Activated T-cell treated with anti-CD3 and anti-CD28 coated beads, Interleukin-2, amount 50 U/mL, for 72 hours (primary cell): ENCODE data around the gene ANG. TPM values are rescaled to one million over a fixed set of nuclear protein-coding genes. Genes with fewer than 3 reads are reported as not detected.

ENCODE experiments used
- ATAC-seq, 2 donors: fragments of 150-1000 bp; cut with Tn5 transposase; replicated peaks in 1 of 2; 2 replicates each; pipeline ENCODE4 v1.10.0; 2021; ENCODE audit warnings: moderate library complexity in 2 of 2, mild to moderate bottlenecking in 1 of 2
- DNase-seq, 2 donors: peaks; one replicate each; pipeline ENCODE4 v3.0.0; 2021 to 2022; ENCODE audit warnings: mixed read lengths in 1 of 2
- H3K27ac Mint-ChIP-seq: one replicate; pipeline ENCODE4 v1.8.0; 2022; ENCODE audit warnings: mild to moderate bottlenecking, moderate library complexity, mixed read lengths
- H3K27me3 Mint-ChIP-seq: one replicate; pipeline ENCODE4 v1.8.0; 2022; ENCODE audit warnings: low read depth, mixed read lengths
- H3K36me3 Mint-ChIP-seq, 2 donors: one replicate each; pipeline ENCODE4 v1.8.0; 2022; ENCODE audit warnings: mixed read lengths in 2 of 2, mild to moderate bottlenecking in 1 of 2; ENCODE audit not compliant: insufficient read depth in 2 of 2
- H3K4me1 Mint-ChIP-seq: one replicate; pipeline ENCODE4 v1.8.0; 2022; ENCODE audit warnings: low read depth, mixed read lengths
- H3K4me3 Mint-ChIP-seq, 2 donors: one replicate each; pipeline ENCODE4 v1.8.0; 2022; ENCODE audit warnings: mild to moderate bottlenecking in 2 of 2, mixed read lengths in 2 of 2, moderate library complexity in 2 of 2
- H3K9me3 Mint-ChIP-seq, 2 donors: one replicate each; pipeline ENCODE4 v1.8.0; 2022; ENCODE audit warnings: mixed read lengths in 2 of 2
- total RNA-seq, 2 donors: library from RNA; stranded (reverse); gene quantifications; one replicate each; pipeline ENCODE4 v1.2.3, GENCODE V29; 2022

The ANG gene
- total RNA-seq, 2 donors from 2014 or later: 0.67 to 2.5 TPM

- H3K9me3 Mint-ChIP-seq: no peaks in the 10 kb centered on the region
- peak; percentile 19 for ATAC-seq
- H3K36me3 Mint-ChIP-seq: no peaks in the 10 kb centered on the region
Measured at GRCh38 chr14:20681348-20682126, 7.0 kb upstream of the ANG start.

GRCh38 chr14:20682127-20682434 lies 6.5 kb upstream of the ANG start:
- DNase-seq (no peak), ATAC-seq (no peak)
- Mint-ChIP-seq H3K4me1 (peaks cover 7% of the 10 kb centered on the region), H3K27ac (no peak overlapping the region), H3K27me3 (no peaks in the 10 kb centered on the region), H3K9me3 (no peaks in the 10 kb centered on the region), H3K36me3 (no peaks in the 10 kb centered on the region), H3K4me3 (no peak overlapping the region)

More at GRCh38 chr14:20681348-20682126, 7.0 kb upstream of the ANG start:
- Mint-ChIP-seq H3K27ac (no peak overlapping the region), H3K4me1 (peaks cover 8% of the 10 kb centered on the region), H3K27me3 (no peaks in the 10 kb centered on the region), H3K4me3 (no peak overlapping the region)
- peak; percentile 82 to 87 for DNase-seq

DNA sequence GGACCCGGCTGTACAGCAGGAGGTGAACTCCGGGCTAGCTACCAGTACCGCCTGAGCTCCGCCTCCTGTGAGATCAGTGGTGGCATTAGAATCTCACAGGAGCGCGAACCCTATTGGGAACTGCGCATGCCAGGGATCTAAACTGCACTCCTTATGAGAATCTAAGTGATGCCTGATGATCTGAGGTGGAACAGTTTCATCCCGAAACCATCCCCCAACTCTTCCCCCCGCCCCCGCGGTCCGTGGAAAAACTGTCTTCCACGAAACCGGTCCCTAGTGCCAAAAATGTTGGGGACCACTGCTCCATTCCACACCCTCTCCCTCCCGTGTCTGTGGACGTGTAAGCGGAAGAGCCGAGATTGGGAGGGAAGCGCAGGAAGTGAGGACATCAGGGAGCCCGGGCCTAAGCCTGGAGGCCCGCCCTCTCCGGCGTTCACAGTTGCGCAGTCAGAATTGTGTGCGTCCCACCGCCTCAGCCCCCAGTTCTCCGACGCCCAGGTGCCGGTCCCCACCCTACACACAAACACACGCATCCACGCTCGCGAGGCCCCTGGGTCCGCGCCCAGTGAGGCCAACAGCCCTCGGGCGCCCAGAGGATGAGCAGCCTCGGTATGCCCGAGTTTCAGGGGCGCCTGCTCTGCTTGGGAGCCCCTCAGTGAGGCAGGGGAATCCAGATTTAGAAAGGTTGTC lies 6.0 kb upstream of the ANG start:
- no peaks in the 10 kb centered on the region for H3K9me3 Mint-ChIP-seq
- no peak overlapping the region for H3K27ac Mint-ChIP-seq
- H3K4me1 Mint-ChIP-seq: peaks cover 7% of the 10 kb centered on the region
- no peak overlapping the region for H3K4me3 Mint-ChIP-seq
- H3K36me3 Mint-ChIP-seq: no peaks in the 10 kb centered on the region
- ATAC-seq: peak; percentile 69 to 72
- DNase-seq: peak; percentile 81 to 83
- H3K27me3 Mint-ChIP-seq: no peaks in the 10 kb centered on the region

DNA sequence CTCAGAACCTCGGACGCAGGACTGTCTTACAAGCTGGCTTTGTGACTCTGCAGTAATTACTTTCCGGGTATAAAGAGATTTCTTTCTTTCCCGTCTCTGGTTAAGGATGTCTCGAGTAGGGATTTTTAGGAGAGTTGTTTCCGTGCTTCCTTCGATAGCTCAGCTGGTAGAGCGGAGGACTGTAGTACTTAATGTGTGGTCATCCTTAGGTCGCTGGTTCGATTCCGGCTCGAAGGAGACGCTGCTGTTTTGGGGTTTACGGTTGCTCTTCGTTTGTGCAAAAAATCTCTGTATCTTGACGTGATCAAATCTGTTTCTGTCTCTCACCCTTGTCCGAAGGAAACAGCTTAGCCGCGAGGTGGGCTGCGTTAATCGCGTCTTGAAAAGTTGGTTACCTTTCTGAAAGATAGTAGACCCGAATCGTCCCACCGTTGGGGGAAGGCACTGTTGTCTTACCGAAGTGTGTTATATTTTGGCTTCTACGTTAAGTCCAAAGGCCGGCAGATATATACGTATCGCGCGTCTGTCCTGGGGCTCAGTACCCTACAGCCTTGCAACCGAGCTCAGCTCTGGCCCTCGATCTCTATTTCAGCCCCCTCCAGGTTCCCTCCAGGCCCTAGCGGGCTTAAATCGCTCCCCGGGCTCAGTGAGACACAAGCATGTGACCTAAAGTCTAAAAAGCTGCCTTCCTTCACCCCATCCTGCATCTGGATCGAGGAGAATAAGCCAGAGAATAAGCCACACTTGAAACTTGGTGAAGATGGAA lies 5.3 kb upstream of the ANG start:
- Mint-ChIP-seq H3K9me3 (no peaks in the 10 kb centered on the region), H3K4me1 (peaks cover 7% of the 10 kb centered on the region), H3K4me3 (no peak overlapping the region), H3K27ac (no peak overlapping the region), H3K27me3 (no peaks in the 10 kb centered on the region), H3K36me3 (no peaks in the 10 kb centered on the region)
- peak; percentile 82 to 86 for DNase-seq
- ATAC-seq: peak; percentile 59 to 60

DNA sequence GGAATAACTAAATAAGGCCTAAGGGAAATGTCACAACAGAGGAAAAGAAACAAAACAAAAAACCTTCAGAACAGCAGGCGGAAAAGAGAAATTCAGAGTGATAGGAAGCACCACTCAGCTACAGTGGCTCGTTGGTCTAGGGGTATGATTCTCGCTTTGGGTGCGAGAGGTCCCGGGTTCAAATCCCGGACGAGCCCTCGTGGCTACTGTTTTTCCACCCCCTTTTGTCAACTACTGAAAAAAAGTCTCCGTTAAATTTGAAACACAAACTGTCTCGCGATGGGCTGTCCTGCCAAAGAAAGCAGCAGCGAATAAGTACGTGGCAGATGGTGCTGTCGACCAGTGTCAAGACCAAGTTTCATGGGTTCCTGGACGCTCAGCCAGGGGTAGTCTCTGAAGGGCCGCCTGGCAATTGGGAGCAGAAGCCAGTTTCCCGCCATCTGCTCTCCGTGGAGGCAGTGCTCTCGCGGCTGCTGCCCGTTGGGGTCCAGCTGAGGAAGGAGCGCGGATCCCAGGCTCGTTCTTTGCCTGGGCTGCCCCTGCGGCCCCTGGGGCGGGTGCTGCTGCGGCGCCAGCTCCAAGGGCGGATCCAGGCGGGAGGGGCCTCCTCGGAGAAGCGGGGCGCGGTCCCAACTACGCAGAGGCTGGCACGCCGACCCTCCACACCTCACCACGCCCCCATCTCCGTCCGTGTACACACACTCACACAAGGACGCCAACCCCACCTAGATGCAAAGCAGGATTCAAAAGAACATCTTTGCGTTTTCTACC lies 4.5 kb upstream of the ANG start, which contains the start of gene RNASE4:
RNASE4 (plus strand) TSS at position 670 of the 771 bp plus-strand sequence. CDS start 14,812 bp downstream, outside the sequence.
- H3K27me3 Mint-ChIP-seq: no peaks in the 10 kb centered on the region
- DNase-seq (peak; percentile 77 to 85), ATAC-seq (peak; percentile 44 to 45)
- H3K4me3 Mint-ChIP-seq: no peak within 1 kb of the TSS
- H3K4me1 Mint-ChIP-seq: peaks cover 7% of the 10 kb centered on the region
- H3K9me3 Mint-ChIP-seq: no peaks in the 10 kb centered on the region
- no peaks in the 10 kb centered on the region for H3K36me3 Mint-ChIP-seq
- peak within 1 kb of the TSS; percentile 17 for H3K27ac Mint-ChIP-seq

DNA sequence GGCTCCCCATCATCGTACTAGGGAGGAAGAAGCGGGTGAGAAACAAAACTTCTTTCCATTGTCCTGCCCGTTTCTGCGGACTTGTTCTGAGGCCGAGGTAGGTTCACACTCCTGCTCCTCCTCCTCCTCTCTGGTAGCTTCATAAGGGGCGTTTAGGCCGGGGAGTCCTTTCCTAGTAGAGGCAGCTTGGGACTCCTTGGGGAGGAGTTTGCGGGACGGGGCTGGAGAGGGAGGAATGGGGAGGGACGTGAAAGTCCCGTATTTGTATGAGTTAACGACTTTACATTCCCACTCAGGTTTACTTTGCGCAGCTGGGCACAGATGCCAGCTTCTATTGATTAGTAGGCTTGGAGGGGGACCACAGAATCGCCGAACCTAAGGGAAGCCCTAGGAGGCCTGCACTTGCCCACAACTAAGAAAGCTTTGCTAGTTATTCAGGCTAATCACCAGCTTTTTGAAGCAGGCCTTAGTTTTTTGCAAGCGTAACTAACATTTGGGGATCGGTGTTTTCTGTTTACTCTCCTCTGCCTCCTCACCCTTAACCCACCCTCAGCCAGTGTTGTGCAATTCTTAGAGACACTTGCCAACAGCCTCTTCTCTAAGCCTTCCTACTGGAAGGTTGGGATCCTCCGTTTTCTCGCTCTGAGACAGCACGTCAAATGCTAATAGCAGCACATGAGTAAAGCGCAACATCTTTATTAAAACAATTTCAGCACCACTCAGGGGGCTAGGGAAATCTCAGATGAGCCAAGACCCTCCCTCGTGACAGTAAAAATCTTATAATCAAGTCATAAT lies 3.7 kb upstream of the ANG start:
- peaks cover 7% of the 10 kb centered on the region for H3K4me1 Mint-ChIP-seq
- H3K27me3 Mint-ChIP-seq: no peaks in the 10 kb centered on the region
- DNase-seq (no peak), ATAC-seq (no peak)
- no peak overlapping the region for H3K4me3 Mint-ChIP-seq
- no peaks in the 10 kb centered on the region for H3K36me3 Mint-ChIP-seq
- peak overlapping the region; percentile 17 for H3K27ac Mint-ChIP-seq
- H3K9me3 Mint-ChIP-seq: no peaks in the 10 kb centered on the region

GRCh38 chr14:20686386-20687143 lies 2.0 kb upstream of the ANG start:
- ATAC-seq (no peak), DNase-seq (no peak)
- no peaks in the 10 kb centered on the region for H3K36me3 Mint-ChIP-seq
- no peaks in the 10 kb centered on the region for H3K9me3 Mint-ChIP-seq
- H3K4me1 Mint-ChIP-seq: peaks cover 14% of the 10 kb centered on the region
- no peak overlapping the region for H3K4me3 Mint-ChIP-seq
- no peak overlapping the region for H3K27ac Mint-ChIP-seq
- no peaks in the 10 kb centered on the region for H3K27me3 Mint-ChIP-seq

DNA sequence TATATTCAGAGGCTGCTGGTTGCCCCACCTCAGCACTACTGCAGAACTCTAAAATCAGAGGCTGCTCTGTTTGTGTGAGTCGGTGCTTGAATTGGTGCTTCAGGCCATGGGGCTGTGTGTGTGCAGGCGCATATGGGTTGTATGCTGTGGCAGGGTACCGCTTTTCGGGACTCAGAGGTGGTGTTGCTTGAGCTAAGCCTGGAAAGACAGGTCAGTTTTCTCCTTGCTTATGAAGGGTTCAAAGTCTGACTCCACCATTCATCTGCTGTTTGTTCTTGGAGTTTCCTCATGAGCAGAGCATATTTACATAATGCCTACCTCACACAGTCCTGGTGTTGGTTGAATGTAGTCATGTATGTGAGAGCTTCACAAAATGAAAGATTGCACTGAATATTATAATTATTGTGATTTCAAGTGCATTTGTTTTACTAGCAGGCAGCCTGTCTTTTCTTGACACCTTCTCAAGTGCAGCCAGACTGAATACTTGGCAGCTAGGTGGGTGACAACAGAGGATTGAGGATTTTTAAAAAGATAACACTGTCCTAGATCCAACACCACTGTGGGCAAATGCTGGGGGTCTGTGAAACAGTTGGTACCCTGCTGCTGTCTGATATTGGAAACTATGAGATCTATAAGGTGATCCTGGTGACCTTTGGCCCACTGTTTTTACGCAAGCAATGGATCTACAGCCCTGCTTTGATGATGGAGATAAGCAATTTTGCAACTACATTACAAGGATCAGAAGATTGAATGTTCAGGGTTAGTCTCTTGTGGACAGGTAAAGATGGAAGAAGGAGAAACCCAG lies 1.0 kb upstream of the ANG start:
- no peak for DNase-seq
- no peaks in the 10 kb centered on the region for H3K36me3 Mint-ChIP-seq
- H3K4me3 Mint-ChIP-seq: no peak overlapping the region
- H3K4me1 Mint-ChIP-seq: peaks cover 19% of the 10 kb centered on the region
- ATAC-seq: no peak
- H3K9me3 Mint-ChIP-seq: no peaks in the 10 kb centered on the region
- H3K27ac Mint-ChIP-seq: no peak overlapping the region
- no peaks in the 10 kb centered on the region for H3K27me3 Mint-ChIP-seq

GRCh38 chr14:20690848-20691640 lies 2.5 kb downstream of the ANG start:
- Mint-ChIP-seq H3K36me3 (no peaks in the 10 kb centered on the region), H3K4me1 (peaks cover 12% of the 10 kb centered on the region), H3K27ac (no peak overlapping the region), H3K27me3 (no peaks in the 10 kb centered on the region), H3K4me3 (peak overlapping the region in 1 of 2 donors; percentile 39), H3K9me3 (no peaks in the 10 kb centered on the region)
- ATAC-seq (peak; percentile 65 to 80), DNase-seq (peak; percentile 36 to 48)

DNA sequence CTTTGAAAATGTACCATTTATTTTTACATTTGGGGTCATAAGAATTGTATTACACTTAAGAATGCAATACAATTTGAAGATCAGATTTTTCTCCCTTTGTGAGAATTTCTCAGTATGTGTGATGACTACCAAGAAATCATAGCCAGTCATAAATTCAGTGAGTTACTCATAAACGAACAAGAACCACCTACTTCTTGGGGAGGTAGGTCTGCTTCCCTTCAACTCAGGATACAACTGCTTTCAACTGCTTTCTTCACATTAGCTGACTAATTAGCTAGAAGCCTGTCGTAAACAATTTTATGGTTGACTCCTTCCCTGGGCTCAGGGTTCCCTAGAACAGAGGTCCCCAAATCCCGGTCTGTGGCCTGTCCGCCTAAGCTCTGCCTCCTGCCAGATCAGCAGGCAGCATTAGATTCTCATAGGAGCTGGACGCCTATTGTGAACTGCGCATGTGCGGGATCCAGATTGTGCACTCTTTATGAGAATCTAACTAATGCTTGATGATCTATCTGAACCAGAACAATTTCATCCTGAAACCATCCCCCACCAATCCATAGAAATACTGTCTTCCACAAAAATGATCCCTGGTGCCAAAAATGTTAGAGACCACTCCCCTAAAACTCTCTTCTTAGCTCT lies 3.7 kb downstream of the ANG start:
- H3K27ac Mint-ChIP-seq: peak overlapping the region; percentile 11
- peak; percentile 78 to 82 for ATAC-seq
- no peaks in the 10 kb centered on the region for H3K36me3 Mint-ChIP-seq
- peaks cover 12% of the 10 kb centered on the region for H3K4me1 Mint-ChIP-seq
- DNase-seq: no peak
- no peaks in the 10 kb centered on the region for H3K9me3 Mint-ChIP-seq
- H3K27me3 Mint-ChIP-seq: no peaks in the 10 kb centered on the region
- H3K4me3 Mint-ChIP-seq: peak overlapping the region in 1 of 2 donors; percentile 7
